Measurements from ENCODE around the gene LAMA4. TPM values are rescaled to one million over a fixed set of nuclear protein-coding genes. Genes with fewer than 3 reads are reported as not detected.

The LAMA4 gene
- total RNA-seq, 1 experiment from 2014 or later, result 1.1 TPM

DNA sequence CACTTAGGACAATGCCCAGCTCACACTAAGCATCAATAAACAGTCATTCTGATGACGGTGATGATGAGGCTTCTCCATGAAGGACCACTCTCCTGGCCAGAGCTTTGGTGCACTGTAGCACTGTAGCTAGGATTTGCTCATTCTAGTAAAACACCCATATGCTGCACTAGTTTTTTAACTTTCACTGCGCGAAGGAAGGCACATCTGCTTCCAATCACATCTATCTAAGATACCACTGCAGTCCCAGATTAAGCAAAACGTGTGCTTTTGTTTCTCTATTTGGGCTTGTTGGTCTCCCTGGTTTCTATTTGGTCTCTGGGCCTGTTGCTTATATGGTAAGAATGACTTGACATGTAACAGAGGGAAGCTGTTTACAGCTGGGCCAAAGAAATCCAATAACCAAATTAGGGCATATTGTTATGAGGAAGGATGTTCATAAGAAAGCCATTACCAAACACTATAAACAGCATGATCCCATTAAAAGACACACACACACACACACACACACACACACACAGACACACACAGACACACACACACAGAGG is 104.6 kb downstream of the LAMA4 start:
- no peak overlapping the region for H2BK20ac ChIP-seq (ENCODE audit: low read depth, low read length, poor library complexity, severe bottlenecking)
- no peaks in the 10 kb centered on the region for H3K23me2 ChIP-seq (ENCODE audit: insufficient read length, low read depth, low read length, poor library complexity, severe bottlenecking)
- no peak overlapping the region for H2BK12ac ChIP-seq (ENCODE audit: insufficient read length, low read depth, low read length)
- no peak overlapping the region for H2BK120ac ChIP-seq (ENCODE audit: low read depth, low read length, poor library complexity, severe bottlenecking)
- no peaks in the 10 kb centered on the region for H4K20me1 ChIP-seq (ENCODE audit: control insufficient read depth, insufficient read depth, insufficient read length)
- no peak overlapping the region for H3K23ac ChIP-seq (ENCODE audit: insufficient read length, low read depth, low read length)
- H2AK5ac ChIP-seq (ENCODE audit: insufficient read length, low read length), result no peak overlapping the region
- no peak overlapping the region for H3K27ac ChIP-seq (ENCODE audit: insufficient read length, low read depth, low read length)
- no peak overlapping the region for H4K5ac ChIP-seq (ENCODE audit: insufficient read length, low read depth, low read length)
- H3K9ac ChIP-seq (ENCODE audit: extremely low read depth, insufficient read length, low read length), result no peak overlapping the region
- no peaks in the 10 kb centered on the region for H3K79me2 ChIP-seq (ENCODE audit: insufficient read depth, low read length)
- H3K4me2 ChIP-seq (ENCODE audit: insufficient read depth, insufficient read length, low read length), result no peak overlapping the region
- TF ChIP-seq CTCF (conservative IDR thresholded peaks at IDR 0.05), result no peak
- no peak overlapping the region for H3K18ac ChIP-seq (ENCODE audit: insufficient read length, low read depth, low read length)
- H3K79me1 ChIP-seq (ENCODE audit: insufficient read depth, low read depth, low read length, poor library complexity, severe bottlenecking), result no peaks in the 10 kb centered on the region
- no peaks in the 10 kb centered on the region for H3K4me1 ChIP-seq (ENCODE audit: insufficient read depth, low read length)
- no peak overlapping the region for H3K4me3 Mint-ChIP-seq
- H3K36me3 Mint-ChIP-seq (ENCODE audit: insufficient read depth in 1 of 3, low read depth in 3 of 3), result no peaks in the 10 kb centered on the region
- no peak overlapping the region for H2BK15ac ChIP-seq (ENCODE audit: low read depth, low read length)
- H3K14ac ChIP-seq (ENCODE audit: insufficient read depth, low read length), result no peak overlapping the region
- WGBS (ENCODE audit: extremely low coverage, insufficient read length, low lambda C conversion rate), result no CpG with 5 or more reads among the region's 4 CpGs
- no peaks in the 10 kb centered on the region for H3K27me3 ChIP-seq (ENCODE audit: insufficient read depth, low read length)
- H3K9me3 ChIP-seq (ENCODE audit: control insufficient read depth, low read depth, low read length), result no peaks in the 10 kb centered on the region
- H3K9me3 Mint-ChIP-seq, result no peaks in the 10 kb centered on the region
- no peak overlapping the region for H4K91ac ChIP-seq (ENCODE audit: insufficient read length, low read depth, low read length)
- H4K8ac ChIP-seq (replicated peaks; ENCODE audit: insufficient read length, low read depth, low read length), result no peak overlapping the region
- H3K56ac ChIP-seq (ENCODE audit: insufficient read length, low read depth, low read length), result no peak overlapping the region
- no peak overlapping the region for H3K4ac ChIP-seq (ENCODE audit: low read depth, low read length)
- H3T11ph ChIP-seq (ENCODE audit: low read length), result no peak overlapping the region
- no peaks in the 10 kb centered on the region for H3K27me3 Mint-ChIP-seq (ENCODE audit: low read depth)
- H3K27ac Mint-ChIP-seq, result no peak overlapping the region
- no peak for DNase-seq
- no peak overlapping the region for H2BK5ac ChIP-seq (ENCODE audit: insufficient read length, low read length)
- H3K4me1 Mint-ChIP-seq, result no peaks in the 10 kb centered on the region
- no peak overlapping the region for H2AFZ ChIP-seq (ENCODE audit: low read length)
